ENCODE data around the gene PRKCA. TPM values are rescaled to one million over a fixed set of nuclear protein-coding genes. Genes with fewer than 3 reads are reported as not detected.

The PRKCA gene
- total and polyA plus RNA-seq, 12 donors = 1.6 to 27.6 (median 10.5) TPM

GRCh38 chr17:66830451-66830850 is 528.0 kb downstream of the PRKCA start:
- Histone ChIP-seq H3K9me3 (no peaks in the 10 kb centered on the region), H3K27me3 (peaks cover 9 to 55% (median 41%) of the 10 kb centered on the region in 7 donors), H3K4me3 (no peak overlapping the region), H3K27ac (no peak overlapping the region), H3K4me1 (peaks cover 0 to 5% (median 0%) of the 10 kb centered on the region in 9 donors), H3K36me3 (no peaks in the 10 kb centered on the region)
- 11 to 27% methylated on average over 4 of the region's 4 CpGs for WGBS, 2 donors
- no peak for TF ChIP-seq CTCF (IDR thresholded peaks at IDR 0.05)
- DNase-seq (no peak), ATAC-seq (no peak)
- intact Hi-C loops (cut with DNase I) = loop anchor here in 1 of 10 donors (5.0 kb wide), 1 partner anchor 93 kb away; no protein-coding TSS in a partner anchor

DNA sequence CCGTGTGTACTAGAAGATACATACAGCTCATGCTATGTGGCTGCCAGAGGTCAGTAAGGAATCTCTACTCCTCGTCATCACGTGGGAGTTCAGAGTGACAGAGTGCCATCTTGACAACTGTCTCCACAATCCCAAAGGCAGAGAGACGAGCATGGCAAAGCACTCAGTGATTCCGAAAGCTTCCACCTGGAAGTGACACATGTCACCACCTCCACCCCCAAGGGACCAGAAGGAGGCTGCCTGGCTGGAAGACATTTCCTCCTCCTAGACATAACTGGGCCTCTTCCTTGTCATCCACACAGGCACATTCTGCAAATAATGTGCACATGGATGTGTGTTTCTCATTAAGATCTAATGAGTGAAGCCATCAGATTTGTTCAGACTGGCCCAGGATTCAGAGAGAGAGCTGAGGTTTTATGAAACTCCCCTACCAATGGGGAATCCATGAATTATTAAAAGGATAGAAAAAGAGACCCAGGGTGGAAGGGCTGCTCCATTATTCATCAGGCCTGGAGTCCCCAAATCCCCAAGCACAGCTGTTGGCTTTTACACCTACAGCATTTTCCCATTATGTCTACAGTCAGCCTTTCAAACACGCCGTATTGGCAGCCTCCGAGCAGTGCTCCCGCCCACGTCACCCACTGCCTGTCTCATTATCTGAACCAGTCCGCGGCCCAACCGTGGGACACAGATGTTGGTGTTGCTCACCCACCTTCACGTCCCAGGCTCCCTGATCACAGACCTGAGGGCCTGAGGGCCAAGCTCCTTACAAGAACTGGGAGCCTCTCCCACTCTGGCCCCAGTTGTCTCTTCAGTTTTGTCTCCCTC is 529.2 kb downstream of the PRKCA start:
- H3K36me3 ChIP-seq = no peaks in the 10 kb centered on the region
- no peak for DNase-seq
- peaks cover 0 to 5% (median 0%) of the 10 kb centered on the region in 9 donors for H3K4me1 ChIP-seq
- WGBS, 2 donors = 64 to 65% methylated on average over 14 of the region's 14 CpGs
- no peak for TF ChIP-seq CTCF (IDR thresholded peaks at IDR 0.05)
- H3K27me3 ChIP-seq = peaks cover 12 to 67% (median 49%) of the 10 kb centered on the region in 7 donors
- no peak overlapping the region for H3K4me3 ChIP-seq
- H3K27ac ChIP-seq = no peak overlapping the region
- intact Hi-C loops (cut with DNase I) = loop anchor here in 1 of 10 donors (5.0 kb wide), 1 partner anchor 94 kb away; no protein-coding TSS in a partner anchor
- H3K9me3 ChIP-seq = no peaks in the 10 kb centered on the region
- ATAC-seq = no peak

- H3K27me3 ChIP-seq = peaks cover 12 to 79% (median 57%) of the 10 kb centered on the region in 7 donors
- WGBS, 2 donors = 84 to 85% methylated on average over 4 of the region's 4 CpGs
Observed at GRCh38 chr17:66833201-66833600, 530.8 kb downstream of the PRKCA start.

More at GRCh38 chr17:66833201-66833600, 530.8 kb downstream of the PRKCA start:
- TF ChIP-seq CTCF (IDR thresholded peaks at IDR 0.05) = no peak
- no peaks in the 10 kb centered on the region for H3K36me3 ChIP-seq
- DNase-seq = no peak
- H3K9me3 ChIP-seq = no peaks in the 10 kb centered on the region
- H3K4me1 ChIP-seq = peaks cover 0 to 5% (median 0%) of the 10 kb centered on the region in 9 donors
- no peak overlapping the region for H3K4me3 ChIP-seq
- intact Hi-C loops (cut with DNase I) = loop anchor here in 1 of 10 donors (5.0 kb wide), 1 partner anchor 96 kb away; no protein-coding TSS in a partner anchor
- ATAC-seq = no peak
- no peak overlapping the region for H3K27ac ChIP-seq

Data from heart right ventricle (tissue), 16 donors.